Measurements from ENCODE around the gene CTAG1A. TPM values are rescaled to one million over a fixed set of nuclear protein-coding genes. Genes with fewer than 3 reads are reported as not detected.
"Not testable (repeated sequence)": the region's sequence is repeated elsewhere in the genome, so short reads cannot be mapped to it uniquely, and the experiment has no call there.

Gene CTAG1A
- total RNA-seq, 2 experiments from 2014 or later, result not detected

DNA sequence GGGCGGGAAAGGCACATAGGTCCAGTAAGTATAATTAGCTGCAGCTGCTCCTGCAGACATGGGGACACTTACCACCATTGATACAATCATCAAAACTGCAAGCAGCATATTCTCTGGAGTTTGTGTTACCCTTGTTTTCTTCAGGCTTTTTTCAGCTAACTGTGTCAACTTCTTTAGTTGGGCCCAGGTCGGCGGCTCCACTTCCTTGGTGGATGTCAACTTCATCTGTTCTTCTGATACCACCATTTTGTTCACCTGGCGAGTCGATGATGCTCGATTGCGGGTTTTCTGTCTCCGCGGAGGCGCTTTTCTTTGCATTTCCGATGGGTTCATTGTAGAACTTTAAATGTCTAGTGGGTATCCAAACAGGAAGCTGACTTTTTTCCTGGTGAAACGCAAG is 26.2 kb downstream of the CTAG1A start:
- POLR2A ChIA-PET; H3K27me3 ChIP-seq (ENCODE audit: control insufficient read depth in 1 of 2, insufficient read depth in 2 of 2, low read length in 2 of 2); H3K4me1 ChIP-seq (ENCODE audit: insufficient read depth, low read length); H3K27ac Mint-ChIP-seq; ATAC-seq (ENCODE audit: poor library complexity); H3K36me3 ChIP-seq (ENCODE audit: insufficient read depth, low read length); H3K4me1 Mint-ChIP-seq (ENCODE audit: low read depth); H3K4me3 Mint-ChIP-seq; CTCF ChIA-PET; H3K9me3 Mint-ChIP-seq; H3K4me3 ChIP-seq (ENCODE audit: low read length); H3K9me3 ChIP-seq (ENCODE audit: control insufficient read depth in 1 of 2, insufficient read depth in 1 of 2, low read length in 2 of 2); intact Hi-C loops (cut with DNase I, micrococcal nuclease); H3K27me3 Mint-ChIP-seq; DNase-seq; H3K36me3 Mint-ChIP-seq (ENCODE audit: low read depth); H3K27ac ChIP-seq (ENCODE audit: low read depth in 1 of 2, low read length in 2 of 2): not testable (repeated sequence)

DNA sequence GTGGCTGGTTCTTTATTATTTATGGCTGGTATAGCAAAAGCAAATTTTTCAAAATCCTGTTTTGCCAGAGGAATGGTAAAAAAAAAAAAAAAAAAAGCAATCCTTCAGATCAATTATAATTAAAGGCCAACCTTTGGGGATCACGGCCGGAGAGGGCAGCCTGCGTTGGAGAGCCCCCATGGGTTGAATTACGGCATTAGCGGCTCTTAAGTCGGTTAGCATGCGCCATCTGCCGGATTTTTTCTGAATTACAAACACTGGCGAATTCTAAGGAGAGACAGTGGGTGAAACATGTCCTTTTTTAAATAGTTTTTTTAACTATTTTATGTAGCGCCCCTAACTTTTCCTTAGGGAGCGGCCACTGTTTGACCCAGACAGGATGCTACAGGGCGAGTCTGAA is 28.7 kb downstream of the CTAG1A start:
- H3K27me3 ChIP-seq (ENCODE audit: control insufficient read depth in 1 of 2, insufficient read depth in 2 of 2, low read length in 2 of 2); CTCF ChIA-PET; H3K27ac Mint-ChIP-seq; H3K9me3 ChIP-seq (ENCODE audit: control insufficient read depth in 1 of 2, insufficient read depth in 1 of 2, low read length in 2 of 2); intact Hi-C loops (cut with DNase I, micrococcal nuclease); H3K36me3 ChIP-seq (ENCODE audit: insufficient read depth, low read length); H3K36me3 Mint-ChIP-seq (ENCODE audit: low read depth); DNase-seq; H3K27me3 Mint-ChIP-seq; H3K4me3 Mint-ChIP-seq; H3K27ac ChIP-seq (ENCODE audit: low read depth in 1 of 2, low read length in 2 of 2); H3K4me1 Mint-ChIP-seq (ENCODE audit: low read depth); H3K9me3 Mint-ChIP-seq; H3K4me3 ChIP-seq (ENCODE audit: low read length); POLR2A ChIA-PET; ATAC-seq (ENCODE audit: poor library complexity); H3K4me1 ChIP-seq (ENCODE audit: insufficient read depth, low read length): not testable (repeated sequence)

DNA sequence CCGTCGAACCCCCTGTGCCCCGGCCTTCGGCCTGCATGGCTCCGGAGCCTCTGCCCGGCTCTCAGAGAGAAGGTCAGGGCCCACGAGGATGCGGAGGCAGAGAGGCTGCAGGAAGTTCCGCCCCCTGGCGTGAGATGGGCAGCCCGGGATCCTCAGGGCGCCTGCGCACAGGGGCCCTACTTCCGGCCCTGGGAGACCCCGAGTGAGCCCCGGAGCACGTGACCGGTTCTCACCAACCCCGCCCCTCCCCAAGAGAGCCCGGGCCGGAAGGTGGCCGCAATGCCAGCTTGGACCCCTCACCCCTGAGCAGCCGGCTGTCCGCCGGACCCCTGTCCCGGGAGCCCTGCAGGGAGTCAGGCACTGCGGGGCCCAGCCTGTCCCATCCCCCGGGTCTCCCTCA is 34.2 kb downstream of the CTAG1A start, which contains the start of gene CTAG1B:
Gene CTAG1B (minus strand): TSS at position 101 of the 400 bp plus-strand sequence. CDS start 64 bp downstream, at position 37.
- DNase-seq; H3K4me1 Mint-ChIP-seq (ENCODE audit: low read depth); H3K4me3 Mint-ChIP-seq; H3K27me3 Mint-ChIP-seq; intact Hi-C loops (cut with DNase I, micrococcal nuclease); H3K27ac Mint-ChIP-seq; ATAC-seq (ENCODE audit: poor library complexity); CTCF ChIA-PET; H3K27ac ChIP-seq (ENCODE audit: low read depth in 1 of 2, low read length in 2 of 2); POLR2A ChIA-PET; H3K9me3 ChIP-seq (ENCODE audit: control insufficient read depth in 1 of 2, insufficient read depth in 1 of 2, low read length in 2 of 2); H3K4me1 ChIP-seq (ENCODE audit: insufficient read depth, low read length); H3K36me3 ChIP-seq (ENCODE audit: insufficient read depth, low read length); H3K9me3 Mint-ChIP-seq; H3K4me3 ChIP-seq (ENCODE audit: low read length); H3K27me3 ChIP-seq (ENCODE audit: control insufficient read depth in 1 of 2, insufficient read depth in 2 of 2, low read length in 2 of 2); H3K36me3 Mint-ChIP-seq (ENCODE audit: low read depth): not testable (repeated sequence)

DNA sequence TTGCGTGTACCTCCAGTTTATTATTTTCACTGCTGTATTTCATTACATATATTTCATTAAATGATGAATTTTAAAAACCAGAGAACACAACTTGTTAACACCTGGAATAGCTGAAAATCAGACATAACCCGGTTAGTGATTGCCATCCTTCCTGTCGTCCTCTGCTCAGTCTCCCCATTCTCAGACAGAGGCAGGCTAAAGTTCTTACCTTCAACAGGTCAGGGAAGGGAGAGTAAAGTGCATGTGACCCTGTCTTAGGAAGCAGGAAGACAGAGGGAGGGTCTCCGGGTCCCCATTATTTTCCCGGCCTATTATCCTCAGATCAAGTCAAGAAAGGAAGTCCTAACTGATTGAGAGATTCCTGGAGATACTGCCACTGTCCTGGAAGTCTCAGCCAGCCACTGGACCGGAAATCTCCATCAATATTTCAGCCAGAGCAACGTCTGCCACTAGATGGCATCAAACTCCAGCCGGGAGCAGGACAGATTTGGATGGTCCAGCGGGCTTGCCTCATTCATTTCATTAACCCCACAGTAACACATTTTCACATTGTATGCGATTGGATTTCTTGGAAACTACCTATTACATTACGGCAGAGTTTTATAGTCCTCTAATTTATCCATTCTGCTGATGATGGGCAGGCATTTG is 36.0 kb downstream of the CTAG1A start:
- ATAC-seq (ENCODE audit: poor library complexity); H3K27me3 Mint-ChIP-seq; CTCF ChIA-PET: not testable (repeated sequence)

DNA sequence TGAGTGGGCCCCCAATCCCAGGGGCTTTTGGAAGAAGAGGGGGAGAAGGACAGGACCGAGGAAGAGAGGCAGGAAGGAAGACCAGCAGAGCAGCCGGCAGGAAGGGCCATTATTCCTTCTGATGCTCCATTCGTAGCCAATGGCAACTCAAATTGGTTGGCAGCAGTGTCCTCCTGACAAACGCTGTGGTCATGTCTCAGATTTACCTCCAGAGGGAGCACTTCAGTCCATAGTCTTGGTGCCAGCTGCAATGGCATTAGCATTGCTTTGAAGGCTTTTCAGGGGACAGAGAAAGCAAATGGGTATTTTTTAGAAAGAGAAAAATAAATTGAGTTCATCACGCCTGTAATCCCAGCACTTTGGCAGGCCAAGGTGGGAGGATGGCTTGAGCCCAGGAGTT is 44.0 kb downstream of the CTAG1A start:
- H3K36me3 ChIP-seq (ENCODE audit: insufficient read depth, low read length); H3K9me3 ChIP-seq (ENCODE audit: control insufficient read depth in 1 of 2, insufficient read depth in 1 of 2, low read length in 2 of 2); H3K27ac ChIP-seq (ENCODE audit: low read depth in 1 of 2, low read length in 2 of 2); intact Hi-C loops (cut with DNase I, micrococcal nuclease); H3K4me3 Mint-ChIP-seq; POLR2A ChIA-PET; CTCF ChIA-PET; H3K27me3 Mint-ChIP-seq; H3K4me3 ChIP-seq (ENCODE audit: low read length); DNase-seq; H3K27ac Mint-ChIP-seq; H3K9me3 Mint-ChIP-seq; H3K4me1 ChIP-seq (ENCODE audit: insufficient read depth, low read length); H3K36me3 Mint-ChIP-seq (ENCODE audit: low read depth); H3K27me3 ChIP-seq (ENCODE audit: control insufficient read depth in 1 of 2, insufficient read depth in 2 of 2, low read length in 2 of 2); H3K4me1 Mint-ChIP-seq (ENCODE audit: low read depth): not testable (repeated sequence)
- peak; percentile 60 for ATAC-seq (ENCODE audit: poor library complexity)

More for the DNA sequence above, 36.0 kb downstream of the CTAG1A start:
- H3K9me3 Mint-ChIP-seq; DNase-seq; H3K27ac Mint-ChIP-seq; H3K4me1 ChIP-seq (ENCODE audit: insufficient read depth, low read length); H3K36me3 Mint-ChIP-seq (ENCODE audit: low read depth); H3K27me3 ChIP-seq (ENCODE audit: control insufficient read depth in 1 of 2, insufficient read depth in 2 of 2, low read length in 2 of 2); POLR2A ChIA-PET; H3K4me1 Mint-ChIP-seq (ENCODE audit: low read depth); intact Hi-C loops (cut with DNase I, micrococcal nuclease); H3K27ac ChIP-seq (ENCODE audit: low read depth in 1 of 2, low read length in 2 of 2); H3K4me3 Mint-ChIP-seq; H3K9me3 ChIP-seq (ENCODE audit: control insufficient read depth in 1 of 2, insufficient read depth in 1 of 2, low read length in 2 of 2); H3K4me3 ChIP-seq (ENCODE audit: low read length); H3K36me3 ChIP-seq (ENCODE audit: insufficient read depth, low read length): not testable (repeated sequence)

DNA sequence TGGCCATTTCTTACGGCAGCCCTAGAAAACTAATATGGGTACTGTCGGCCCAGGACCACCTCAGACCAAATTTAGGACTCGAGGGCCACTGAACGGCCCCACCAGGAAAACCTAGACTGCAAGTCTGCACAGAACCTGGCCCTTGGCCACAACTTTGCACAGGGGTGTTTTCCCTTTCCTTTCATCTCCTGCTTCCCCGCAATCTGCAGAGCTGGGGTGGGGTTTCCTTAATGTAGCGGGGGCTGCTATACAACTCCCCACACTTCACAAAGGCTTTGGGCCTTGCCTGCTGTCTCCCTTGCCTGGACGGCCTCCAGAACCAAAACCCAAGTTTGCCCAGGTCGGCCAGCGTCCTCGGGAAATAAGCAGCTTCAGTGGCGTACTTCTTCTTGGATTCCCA is 46.0 kb downstream of the CTAG1A start:
- POLR2A ChIA-PET; H3K9me3 Mint-ChIP-seq; H3K27me3 ChIP-seq (ENCODE audit: control insufficient read depth in 1 of 2, insufficient read depth in 2 of 2, low read length in 2 of 2); intact Hi-C loops (cut with DNase I, micrococcal nuclease); DNase-seq; H3K4me1 ChIP-seq (ENCODE audit: insufficient read depth, low read length); H3K27ac Mint-ChIP-seq; H3K4me3 ChIP-seq (ENCODE audit: low read length); CTCF ChIA-PET; H3K4me1 Mint-ChIP-seq (ENCODE audit: low read depth); H3K36me3 Mint-ChIP-seq (ENCODE audit: low read depth); H3K36me3 ChIP-seq (ENCODE audit: insufficient read depth, low read length); H3K27me3 Mint-ChIP-seq; H3K4me3 Mint-ChIP-seq; H3K27ac ChIP-seq (ENCODE audit: low read depth in 1 of 2, low read length in 2 of 2); ATAC-seq (ENCODE audit: poor library complexity); H3K9me3 ChIP-seq (ENCODE audit: control insufficient read depth in 1 of 2, insufficient read depth in 1 of 2, low read length in 2 of 2): not testable (repeated sequence)

DNA sequence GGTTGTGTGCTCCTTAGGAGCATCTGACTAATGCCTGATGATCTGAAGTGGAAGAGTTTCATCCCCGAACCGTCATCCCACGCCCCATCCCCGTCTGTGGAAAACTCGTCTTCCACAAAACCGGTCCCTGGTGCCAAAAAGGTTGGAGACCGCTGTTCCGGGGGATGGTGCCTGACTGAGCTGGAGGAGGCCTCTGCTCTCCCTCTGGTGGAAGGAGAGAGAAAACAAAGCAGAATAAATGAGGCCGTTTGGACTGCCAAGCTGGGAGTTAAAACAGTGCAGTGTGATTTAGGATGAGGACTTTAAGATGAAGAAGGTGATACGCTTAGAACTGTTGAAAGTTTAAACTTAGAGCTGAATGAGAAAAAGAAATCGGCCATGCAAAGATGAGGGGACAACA is 48.7 kb downstream of the CTAG1A start:
- CTCF ChIA-PET; H3K36me3 Mint-ChIP-seq (ENCODE audit: low read depth); POLR2A ChIA-PET: not testable (repeated sequence)

More for the DNA sequence above, 48.7 kb downstream of the CTAG1A start:
- H3K4me3 Mint-ChIP-seq; H3K9me3 ChIP-seq (ENCODE audit: control insufficient read depth in 1 of 2, insufficient read depth in 1 of 2, low read length in 2 of 2); H3K4me1 ChIP-seq (ENCODE audit: insufficient read depth, low read length); ATAC-seq (ENCODE audit: poor library complexity); H3K4me1 Mint-ChIP-seq (ENCODE audit: low read depth); intact Hi-C loops (cut with DNase I, micrococcal nuclease); H3K27me3 Mint-ChIP-seq; H3K27me3 ChIP-seq (ENCODE audit: control insufficient read depth in 1 of 2, insufficient read depth in 2 of 2, low read length in 2 of 2); H3K27ac Mint-ChIP-seq; H3K27ac ChIP-seq (ENCODE audit: low read depth in 1 of 2, low read length in 2 of 2); H3K4me3 ChIP-seq (ENCODE audit: low read length); H3K9me3 Mint-ChIP-seq; DNase-seq; H3K36me3 ChIP-seq (ENCODE audit: insufficient read depth, low read length): not testable (repeated sequence)

Measured in CD4-positive, alpha-beta T cell (primary cell).